Heart left ventricle (tissue), 16 donors: ENCODE results near the gene FAM193B. TPM values are rescaled to one million over a fixed set of nuclear protein-coding genes. Genes with fewer than 3 reads are reported as not detected.
"Not testable (repeated sequence)": the region's sequence is repeated elsewhere in the genome, so short reads cannot be mapped to it uniquely, and the experiment has no call there.

Source experiments
- ATAC-seq, 4 donors: fragments of 200-7000 bp; cut with Tn5 transposase; one replicate each; pipeline ENCODE4 v1.9.1; 2020 to 2022; ENCODE audit warnings: moderate library complexity in 4 of 4, mild to moderate bottlenecking in 3 of 4, moderate number of reproducible peaks in 1 of 4
- DNase-seq, 5 donors: peaks; one replicate each; pipeline ENCODE4 v3.0.0-alpha.2; 2020
- H3K27ac ChIP-seq, 12 donors: fragments of 200-600 bp; sonication (generic) in 4 of 12; one replicate each; pipeline versions ENCODE4 v1.5.0 to v1.8.0; 2016 to 2022; ENCODE audit warnings: mild to moderate bottlenecking in 2 of 12
- H3K27me3 ChIP-seq, 9 donors: fragments of 200-600 bp; sonication (generic) in 2 of 9; one replicate each; pipeline versions ENCODE4 v1.5.1 to v1.8.0; 2016 to 2022; ENCODE audit warnings: mild to moderate bottlenecking in 3 of 9
- H3K36me3 ChIP-seq, 9 donors: fragments of 200-600 bp; sonication (generic) in 2 of 9; one replicate each; pipeline versions ENCODE4 v1.5.0 to v1.8.0; 2018 to 2022; ENCODE audit warnings: mild to moderate bottlenecking in 2 of 9
- H3K4me1 ChIP-seq, 12 donors: fragments of 200-600 bp; sonication (generic) in 4 of 12; one replicate each; pipeline versions ENCODE4 v1.5.0 to v1.8.0; 2016 to 2022; ENCODE audit warnings: mild to moderate bottlenecking in 3 of 12
- H3K4me3 ChIP-seq, 12 donors: fragments of 200-600 bp; sonication (generic) in 4 of 12; one replicate each; pipeline versions ENCODE4 v1.5.0 to v1.8.0; 2017 to 2022; ENCODE audit warnings: mild to moderate bottlenecking in 9 of 12, moderate library complexity in 4 of 12
- H3K9me3 ChIP-seq, 12 donors: fragments of 200-600 bp; sonication (generic) in 4 of 12; one replicate each; pipeline versions ENCODE4 v1.5.0 to v1.8.0; 2016 to 2022; ENCODE audit warnings: mild to moderate bottlenecking in 1 of 12
- CTCF ChIP-seq, 12 donors: fragments of 200-600 bp; sonication (generic) in 4 of 12; IDR thresholded peaks; one replicate each; pipeline versions ENCODE4 v1.5.0 to v1.8.0; 2018 to 2022; ENCODE audit warnings: antibody characterized with exemption in 12 of 12, mild to moderate bottlenecking in 5 of 12
- POLR2A ChIP-seq, 2 donors: fragments of 450-650 bp; IDR thresholded peaks; one replicate each; pipeline ENCODE4 v1.6.1; 2017; ENCODE audit warnings: antibody characterized with exemption in 2 of 2, mild to moderate bottlenecking in 2 of 2, moderate library complexity in 2 of 2
- WGBS, 4 donors: extraction: QIAGEN DNeasy Blood & Tissue Kit in 2 of 4; methylation state at CpG; one replicate each; pipeline versions ENCODE4 v1.1.5 to v1.1.7; 2013 to 2018; 5-methylcytosine and 5-hydroxymethylcytosine counted together
- intact Hi-C, 10 donors: fragments of 100-400 bp; cut with DNase I; formaldehyde crosslinking; loops; one replicate each; pipeline versions ENCODE4 v1.11.1 to v1.14.2; 2022
- polyA plus RNA-seq, 2 donors: library from polyadenylated mRNA; stranded (reverse); fragments of 200-250 nt; gene quantifications; one replicate each; pipeline ENCODE4 v1.2.3, GENCODE V29; 2013
- total RNA-seq, 9 donors: library from RNA; depleted of rRNA in 2 of 9; stranded (reverse); fragments of >200 nt in 2 of 9; fragmentation: NEBNext Ultra II Directional in 3 of 9; extraction: Animal tissue kit (Norgen Biotek cat#: 25700) in 3 of 9; gene quantifications; one replicate each; pipeline versions ENCODE4 v1.1.0 to v1.2.4, GENCODE V29; 2016 to 2023
- donor health status: ischemic (EF 13 %, LVEDD 7.1; RV severe dilation, severe dysfunction).
- donor health status: healthy with polysubstance abuse.
- donor health status: DM: no; HTN: yes; CAD: no.
- donor health status: DM: no; HTN: no; CAD: no.
- donor health status: ischemic (EF 25% LVEDD 6.9; RV normal size, moderate dysfunction).
- donor health status: ischemic (EF 25% LVEDD 5.7; RV mildly dilated, moderate dysfunction).
- donor health status: healthy.
- donor health status: DM: yes; HTN: yes; CAD: no.
- donor health status: ischemic (EF 35%, LVEDD 5.7; RV mildly dilated, moderate dysfunction).
- donor health status: nonischemic (EF 11% LVEDD 7.7; RV severe dilation, severe dysfunction).
- donor health status: DM: yes; HTN: yes; CAD: no.
- donor health status: PGD.
- donor health status: ischemic (EF 29% LVEDD 5.4; RV normal size, mild dysfunction).
- donor health status: nonischemic (EF 23%, LVEDD 6.1; RV moderate dilation, normal function).

Gene FAM193B
- total and polyA plus RNA-seq, 11 donors = 13.1 to 58.9 (median 20.2) TPM

GRCh38 chr5:177489119-177489716, 65.1 kb downstream of the FAM193B start:
- Histone ChIP-seq H3K4me1 (peaks cover 0 to 31% (median 17%) of the 10 kb centered on the region in 12 donors), H3K27ac (peak overlapping the region in 1 of 12 donors; percentile 96), H3K36me3 (peaks cover 0 to 95% (median 81%) of the 10 kb centered on the region in 9 donors), H3K9me3 (no peaks in the 10 kb centered on the region), H3K27me3 (no peaks in the 10 kb centered on the region), H3K4me3 (no peak overlapping the region)
- TF ChIP-seq CTCF (IDR thresholded peaks at IDR 0.05) (no peak), POLR2A (IDR thresholded peaks at IDR 0.05) (no peak)
- intact Hi-C loops = no loop called here
- WGBS, 4 donors = 80 to 87% (median 84%) methylated on average over 25 to 26 of the region's 26 CpGs
- peak in 1 of 5 donors; percentile 67 for DNase-seq
- ATAC-seq = no peak

- Histone ChIP-seq H3K9me3 (no peaks in the 10 kb centered on the region), H3K27ac (peak overlapping the region in 1 of 12 donors; percentile 67), H3K4me1 (peaks cover 0 to 19% (median 4%) of the 10 kb centered on the region in 12 donors), H3K36me3 (peaks cover 0 to 94% (median 87%) of the 10 kb centered on the region in 9 donors), H3K27me3 (no peaks in the 10 kb centered on the region), H3K4me3 (no peak overlapping the region)
- ATAC-seq = no peak
- intact Hi-C loops = no loop called here
- DNase-seq = no peak
- 87 to 93% (median 93%) methylated on average over 15 of the region's 15 CpGs for WGBS, 4 donors
- no peak for TF ChIP-seq POLR2A (IDR thresholded peaks at IDR 0.05)
- no peak for TF ChIP-seq CTCF (IDR thresholded peaks at IDR 0.05)
Observed at GRCh38 chr5:177487975-177488374, 66.4 kb downstream of the FAM193B start.

- H3K27ac ChIP-seq = peak overlapping the region in 1 of 12 donors; percentile 67
- intact Hi-C loops = no loop called here
- H3K9me3 ChIP-seq = no peaks in the 10 kb centered on the region
- no peak for ATAC-seq
- peaks cover 0 to 11% (median 0%) of the 10 kb centered on the region in 12 donors for H3K4me1 ChIP-seq
- DNase-seq = no peak
- TF ChIP-seq CTCF (IDR thresholded peaks at IDR 0.05) = no peak
- no peak for TF ChIP-seq POLR2A (IDR thresholded peaks at IDR 0.05)
- H3K36me3 ChIP-seq = peaks cover 0 to 89% (median 82%) of the 10 kb centered on the region in 9 donors
- H3K27me3 ChIP-seq = no peaks in the 10 kb centered on the region
- WGBS, 4 donors = 91 to 94% (median 93%) methylated on average over 8 of the region's 8 CpGs
- H3K4me3 ChIP-seq = no peak overlapping the region
Observed at GRCh38 chr5:177487144-177487543, 67.2 kb downstream of the FAM193B start.

- TF ChIP-seq CTCF (IDR thresholded peaks at IDR 0.05) = no peak
- TF ChIP-seq POLR2A (IDR thresholded peaks at IDR 0.05) = no peak
- Histone ChIP-seq H3K27me3 (no peaks in the 10 kb centered on the region), H3K27ac (peak overlapping the region in 1 of 12 donors; percentile 89), H3K4me3 (no peak overlapping the region), H3K36me3 (peaks cover 0 to 89% (median 74%) of the 10 kb centered on the region in 9 donors), H3K9me3 (no peaks in the 10 kb centered on the region), H3K4me1 (peaks cover 0 to 9% (median 0%) of the 10 kb centered on the region in 12 donors)
- WGBS, 4 donors = 97 to 100% (median 98%) methylated on average over 2 to 3 of the region's 3 CpGs
- ATAC-seq = no peak
- no peak for DNase-seq
- intact Hi-C loops = no loop called here
Observed at GRCh38 chr5:177486256-177486655, 68.1 kb downstream of the FAM193B start.

GRCh38 chr5:177485753-177486152, 68.6 kb downstream of the FAM193B start:
- 94 to 98% (median 97%) methylated on average over 3 of the region's 3 CpGs for WGBS, 4 donors
- intact Hi-C loops, H3K4me1 ChIP-seq, H3K27me3 ChIP-seq, ATAC-seq, DNase-seq, H3K9me3 ChIP-seq, H3K4me3 ChIP-seq: not testable (repeated sequence)
- peaks cover 0 to 86% (median 69%) of the 10 kb centered on the region in 9 donors for H3K36me3 ChIP-seq
- H3K27ac ChIP-seq = peak overlapping the region in 1 of 12 donors; percentile 89
